VCaP (cell line): Measurements from ENCODE around the gene MOCS1.

Experiments used
- H3K27ac ChIP-seq: fragments of 450-650 bp; 2 replicates; pipeline ENCODE4 v1.5.1; 2017
- TF ChIP-seq, protein P1 (sequence below): fragments of 450-650 bp; conservative IDR thresholded peaks from 2 replicates; pipeline ENCODE4 v1.5.1; 2017; ENCODE audit warnings: mild to moderate bottlenecking, moderate library complexity

MOCS1 gene

DNA sequence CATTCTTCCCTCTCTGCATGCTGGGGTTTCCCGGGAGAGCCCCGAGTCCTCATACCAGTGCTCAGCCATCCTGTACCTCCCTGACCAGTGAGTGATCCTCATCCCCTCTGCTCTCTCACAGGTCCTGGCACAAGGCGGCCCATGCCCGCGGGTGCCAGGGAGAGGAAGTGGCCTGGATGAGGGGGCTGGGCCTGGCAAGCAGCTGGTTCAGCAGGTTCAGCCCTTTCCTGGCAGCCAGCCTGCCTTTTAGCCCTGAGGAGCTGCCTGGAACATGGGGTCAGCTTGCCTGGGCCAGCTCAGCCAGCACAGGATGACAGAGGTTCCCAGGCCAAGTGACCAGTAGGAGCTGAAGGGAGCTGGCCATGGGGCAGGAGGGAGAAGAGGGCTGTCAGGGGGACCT lies 10.9 kb downstream of the MOCS1 start:
- H3K27ac ChIP-seq: peak overlapping the region; percentile 45; the same call in 1 of the 2 replicates
- TF ChIP-seq, protein P1, sequence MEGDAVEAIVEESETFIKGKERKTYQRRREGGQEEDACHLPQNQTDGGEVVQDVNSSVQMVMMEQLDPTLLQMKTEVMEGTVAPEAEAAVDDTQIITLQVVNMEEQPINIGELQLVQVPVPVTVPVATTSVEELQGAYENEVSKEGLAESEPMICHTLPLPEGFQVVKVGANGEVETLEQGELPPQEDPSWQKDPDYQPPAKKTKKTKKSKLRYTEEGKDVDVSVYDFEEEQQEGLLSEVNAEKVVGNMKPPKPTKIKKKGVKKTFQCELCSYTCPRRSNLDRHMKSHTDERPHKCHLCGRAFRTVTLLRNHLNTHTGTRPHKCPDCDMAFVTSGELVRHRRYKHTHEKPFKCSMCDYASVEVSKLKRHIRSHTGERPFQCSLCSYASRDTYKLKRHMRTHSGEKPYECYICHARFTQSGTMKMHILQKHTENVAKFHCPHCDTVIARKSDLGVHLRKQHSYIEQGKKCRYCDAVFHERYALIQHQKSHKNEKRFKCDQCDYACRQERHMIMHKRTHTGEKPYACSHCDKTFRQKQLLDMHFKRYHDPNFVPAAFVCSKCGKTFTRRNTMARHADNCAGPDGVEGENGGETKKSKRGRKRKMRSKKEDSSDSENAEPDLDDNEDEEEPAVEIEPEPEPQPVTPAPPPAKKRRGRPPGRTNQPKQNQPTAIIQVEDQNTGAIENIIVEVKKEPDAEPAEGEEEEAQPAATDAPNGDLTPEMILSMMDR: no peak

DNA sequence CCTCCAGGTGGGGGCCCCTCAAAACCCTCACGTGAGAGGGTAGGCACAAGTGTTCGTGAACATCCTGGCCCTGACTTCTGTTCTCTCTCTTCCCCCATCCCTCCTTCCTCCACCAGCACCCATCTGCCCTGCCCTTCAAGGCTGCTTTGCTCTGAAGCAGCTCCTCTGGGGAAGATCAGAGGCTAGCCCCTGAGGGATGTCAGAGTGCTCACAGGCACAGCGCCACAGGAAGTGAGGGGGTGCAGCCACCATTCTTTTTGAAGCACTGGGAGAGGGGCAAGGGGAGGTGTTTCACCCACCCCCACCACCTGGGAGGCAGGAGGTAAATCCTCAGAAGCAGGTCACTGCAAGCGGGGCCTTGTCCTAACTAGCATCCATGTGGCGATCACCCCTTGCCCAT lies 11.4 kb downstream of the MOCS1 start:
- TF ChIP-seq, protein P1: no peak

DNA sequence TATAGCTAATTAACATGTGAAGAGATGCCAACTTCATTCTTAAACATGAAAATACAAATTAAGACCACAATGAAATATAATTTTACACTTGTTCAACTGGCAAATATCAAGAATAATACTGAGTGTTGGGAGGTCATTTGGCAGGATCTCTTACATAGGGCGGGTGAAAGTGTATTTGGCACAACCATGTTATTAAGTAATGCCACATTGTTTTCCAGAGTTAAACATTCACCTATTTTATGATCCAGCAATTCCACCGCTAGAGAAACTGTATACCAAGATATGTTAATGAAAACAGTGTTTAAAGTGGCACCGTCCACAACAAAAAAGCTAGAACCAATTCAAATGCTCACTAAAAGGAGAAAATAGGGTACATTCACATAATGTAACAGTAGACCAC lies 14.1 kb downstream of the MOCS1 start:
- H3K27ac ChIP-seq: no peak overlapping the region
- TF ChIP-seq, protein P1: no peak

More for the DNA sequence above, 11.4 kb downstream of the MOCS1 start:
- peak overlapping the region; percentile 45; the same call in 1 of the 2 replicates for H3K27ac ChIP-seq

DNA sequence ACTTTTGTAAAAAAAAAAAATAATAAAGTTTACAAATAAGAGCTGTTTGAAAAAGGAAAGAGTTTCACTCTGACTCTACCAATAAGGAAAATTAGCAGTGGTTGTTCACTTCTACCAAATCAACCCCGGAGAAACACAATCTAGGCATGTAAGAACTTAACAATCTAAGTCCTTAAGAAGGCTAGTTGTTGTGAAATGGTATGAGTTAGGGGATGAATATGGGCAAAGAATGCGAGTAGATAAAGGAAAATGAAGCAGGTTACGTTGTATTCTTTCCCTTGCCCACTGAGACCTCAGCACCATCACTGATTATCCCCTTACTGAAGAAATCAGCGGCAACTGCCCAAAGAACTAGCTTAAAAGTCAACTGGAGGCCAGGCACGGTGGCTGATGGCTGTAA lies 15.4 kb downstream of the MOCS1 start:
- no peak overlapping the region for H3K27ac ChIP-seq
- TF ChIP-seq, protein P1: no peak

DNA sequence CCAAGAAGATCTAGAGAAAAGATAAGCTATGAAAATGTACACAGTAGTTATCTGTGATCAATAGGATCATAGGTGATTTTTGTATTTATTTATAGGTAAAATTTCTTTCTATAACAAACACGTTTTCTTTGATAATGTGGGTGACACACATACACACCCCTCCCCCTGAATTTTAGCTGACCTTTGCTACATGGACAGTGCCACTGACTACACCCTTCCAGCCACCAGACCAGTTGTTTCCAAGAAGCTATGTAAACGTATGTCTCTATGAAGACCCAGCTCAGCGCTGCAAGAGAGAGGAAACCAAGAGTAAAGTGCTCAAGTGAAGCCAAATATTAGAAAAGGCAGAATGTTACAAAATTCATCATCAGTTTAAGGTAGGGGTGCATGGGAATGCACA lies 16.3 kb downstream of the MOCS1 start:
- TF ChIP-seq, protein P1: no peak
- H3K27ac ChIP-seq: no peak overlapping the region

DNA sequence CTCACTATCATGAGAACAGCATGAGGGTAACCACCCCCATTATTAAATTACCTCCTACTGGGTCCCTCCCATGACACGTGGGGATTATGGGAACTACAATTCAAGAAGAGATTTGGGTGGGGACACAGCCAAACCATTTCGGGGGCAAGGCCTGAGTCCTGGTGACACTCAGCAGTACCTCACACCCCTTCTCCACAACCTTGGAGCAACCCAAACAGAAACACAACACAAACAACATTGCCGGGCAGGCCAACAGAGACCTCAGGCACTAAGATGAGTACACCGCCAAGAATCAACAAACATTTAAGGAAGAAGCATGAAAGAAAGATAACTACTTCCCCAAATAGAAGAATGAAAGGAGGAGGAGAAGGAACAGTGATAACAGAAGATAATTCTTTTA lies 16.9 kb downstream of the MOCS1 start:
- TF ChIP-seq, protein P1: no peak
- no peak overlapping the region for H3K27ac ChIP-seq

DNA sequence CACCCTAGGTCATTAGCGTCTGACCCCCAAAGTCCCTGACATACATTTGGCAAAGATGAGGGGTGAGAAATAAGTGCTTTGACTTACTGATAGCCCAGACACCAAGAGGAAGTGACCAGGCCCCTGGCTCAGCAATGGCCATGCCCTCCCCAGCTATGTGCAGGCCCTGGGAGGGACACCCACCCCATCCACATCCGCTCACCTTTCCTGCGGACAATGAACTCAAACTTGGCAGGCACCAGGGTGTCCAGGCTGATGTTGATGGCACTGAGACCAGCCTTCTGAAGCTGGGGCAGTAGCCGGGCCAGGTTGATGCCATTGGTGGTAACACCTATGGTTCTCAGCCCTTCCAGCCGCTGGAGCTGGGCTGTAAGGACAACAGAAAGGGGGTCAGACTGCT lies 18.4 kb downstream of the MOCS1 start:
- TF ChIP-seq, protein P1: no peak
- H3K27ac ChIP-seq: no peak overlapping the region

DNA sequence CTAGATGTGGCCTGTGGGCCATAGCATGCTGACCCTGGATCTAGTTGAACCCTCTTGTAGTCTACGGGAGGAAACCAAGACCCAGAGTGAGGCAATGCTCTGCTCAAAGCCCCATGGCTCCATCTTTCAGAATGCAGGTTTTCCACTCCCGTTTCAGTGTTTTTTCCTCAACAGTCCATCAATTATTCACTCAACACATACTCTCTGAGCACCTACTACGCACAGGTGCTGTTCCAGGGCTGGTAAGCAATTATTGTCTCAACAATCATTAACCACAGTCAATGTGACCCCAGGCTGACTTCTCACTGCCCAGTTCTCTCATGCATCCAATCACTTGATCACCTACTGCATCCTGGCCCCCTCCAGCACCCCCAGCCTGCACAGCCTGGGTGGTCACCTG lies 20.0 kb downstream of the MOCS1 start:
- TF ChIP-seq, protein P1: no peak

More for the DNA sequence above, 20.0 kb downstream of the MOCS1 start:
- no peak overlapping the region for H3K27ac ChIP-seq
